Endothelial cell of umbilical vein (primary cell): Measurements from ENCODE around the gene RADIL.

Experiments
- MYC ChIP-seq: IDR thresholded peaks from one replicate; pipeline ENCODE4 v1.6.1; 2011; ENCODE audit warnings: mild to moderate bottlenecking, low read depth, low read length
- POLR2A ChIP-seq: IDR thresholded peaks from 2 replicates; pipeline ENCODE4 v1.6.1; 2012; ENCODE audit warnings: low read depth, mild to moderate bottlenecking, control low read depth, low read length
- POLR2AphosphoS5 ChIP-seq: IDR thresholded peaks from 2 replicates; pipeline ENCODE4 v1.6.1; 2012; ENCODE audit warnings: low read depth, mild to moderate bottlenecking, control low read depth, low read length, moderate library complexity; ENCODE audit not compliant: insufficient read depth
- TF ChIP-seq, protein P1 (sequence below), 2 donors: IDR thresholded peaks; 1 replicate in 1 of 2; 2 replicates in 1 of 2; pipeline ENCODE4 v1.5.1; 2011; ENCODE audit warnings: low read length in 2 of 2, mild to moderate bottlenecking in 2 of 2, moderate library complexity in 2 of 2, control low read depth in 1 of 2, inconsistent platforms in 1 of 2, low read depth in 1 of 2; ENCODE audit not compliant: insufficient read depth in 1 of 2; ENCODE audit errors: extremely low read depth in 1 of 2

DNA sequence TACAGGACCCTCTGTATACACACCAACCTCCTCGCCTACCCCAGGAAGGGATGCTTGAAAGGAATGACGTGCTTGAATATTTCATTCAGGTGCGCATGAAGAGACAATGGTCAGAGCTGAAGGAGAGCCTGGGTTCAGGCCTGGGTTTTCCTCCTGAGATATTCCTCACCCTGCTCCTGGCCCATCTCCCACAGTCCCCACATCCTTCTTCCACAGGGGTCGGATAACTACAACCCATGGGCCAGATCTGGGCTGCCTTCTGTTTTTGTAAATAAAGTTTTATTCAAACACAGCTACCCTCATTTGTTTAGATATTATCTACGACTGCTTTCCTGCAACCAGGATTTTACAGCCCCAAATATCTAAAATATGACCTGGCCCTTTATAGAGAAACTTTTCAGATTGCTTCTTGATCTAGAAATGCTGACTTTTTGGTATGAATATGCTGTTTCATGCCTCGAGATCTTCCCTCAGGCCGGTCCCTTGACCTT lies 1.8 kb upstream of the RADIL start:
- TF ChIP-seq POLR2A: no peak
- TF ChIP-seq, protein P1, sequence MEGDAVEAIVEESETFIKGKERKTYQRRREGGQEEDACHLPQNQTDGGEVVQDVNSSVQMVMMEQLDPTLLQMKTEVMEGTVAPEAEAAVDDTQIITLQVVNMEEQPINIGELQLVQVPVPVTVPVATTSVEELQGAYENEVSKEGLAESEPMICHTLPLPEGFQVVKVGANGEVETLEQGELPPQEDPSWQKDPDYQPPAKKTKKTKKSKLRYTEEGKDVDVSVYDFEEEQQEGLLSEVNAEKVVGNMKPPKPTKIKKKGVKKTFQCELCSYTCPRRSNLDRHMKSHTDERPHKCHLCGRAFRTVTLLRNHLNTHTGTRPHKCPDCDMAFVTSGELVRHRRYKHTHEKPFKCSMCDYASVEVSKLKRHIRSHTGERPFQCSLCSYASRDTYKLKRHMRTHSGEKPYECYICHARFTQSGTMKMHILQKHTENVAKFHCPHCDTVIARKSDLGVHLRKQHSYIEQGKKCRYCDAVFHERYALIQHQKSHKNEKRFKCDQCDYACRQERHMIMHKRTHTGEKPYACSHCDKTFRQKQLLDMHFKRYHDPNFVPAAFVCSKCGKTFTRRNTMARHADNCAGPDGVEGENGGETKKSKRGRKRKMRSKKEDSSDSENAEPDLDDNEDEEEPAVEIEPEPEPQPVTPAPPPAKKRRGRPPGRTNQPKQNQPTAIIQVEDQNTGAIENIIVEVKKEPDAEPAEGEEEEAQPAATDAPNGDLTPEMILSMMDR (IDR thresholded peaks at IDR 0.05; ENCODE audit: extremely low read depth in 1 of 2, insufficient read depth in 1 of 2, low read depth in 1 of 2, low read length in 2 of 2): no peak
- TF ChIP-seq MYC: no peak
- TF ChIP-seq POLR2AphosphoS5: no peak
